ENCODE results near the gene MSMO1. TPM values are rescaled to one million over a fixed set of nuclear protein-coding genes. Genes with fewer than 3 reads are reported as not detected.
"Not testable (repeated sequence)": the region's sequence is repeated elsewhere in the genome, so short reads cannot be mapped to it uniquely, and the experiment has no call there.

MSMO1 gene
- polyA plus RNA-seq, 1 of the 3 experiments (the other 2 are of a cell fraction) = 13.2 TPM

- TF ChIP-seq ZBTB33 (IDR thresholded peaks at IDR 0.05; ENCODE audit: borderline replicate concordance, low read depth) (peak; percentile 76; the same call in 1 of the 2 replicates), MXI1 (IDR thresholded peaks at IDR 0.05; ENCODE audit: low read depth, low read length) (peak; percentile 36), IRF3 (IDR thresholded peaks at IDR 0.05; ENCODE audit: low read depth, low read length) (peak; percentile 87), RXRA (IDR thresholded peaks at IDR 0.05; ENCODE audit: borderline replicate concordance, low read depth) (no peak), FOSL2 (IDR thresholded peaks at IDR 0.05; ENCODE audit: borderline replicate concordance, low read depth) (no peak), MEF2A (IDR thresholded peaks at IDR 0.05; ENCODE audit: borderline replicate concordance, low read depth) (no peak), SMC3 (IDR thresholded peaks at IDR 0.05; ENCODE audit: low read depth, low read length) (no peak), RAD21 (IDR thresholded peaks at IDR 0.05; ENCODE audit: low read length) (no peak), NRF1 (IDR thresholded peaks at IDR 0.05; ENCODE audit: low read depth, low read length) (no peak)
Observed at GRCh38 chr4:165327211-165328100, at the start of gene MSMO1 (continued).

- CTCF ChIA-PET; H3K27me3 ChIP-seq (ENCODE audit: insufficient read depth); H3K9me3 ChIP-seq; H3K4me3 ChIP-seq (ENCODE audit: low read depth in 2 of 2, low read length in 1 of 2); H3F3A ChIP-seq (replicated peaks; ENCODE audit: insufficient read depth); H3K36me3 ChIP-seq (replicated peaks in 1 of 2; ENCODE audit: control insufficient read depth in 1 of 2, insufficient read depth in 2 of 2, low read length in 1 of 2); H3K4me1 ChIP-seq (ENCODE audit: control insufficient read depth in 1 of 2, insufficient read depth in 2 of 2, low read depth in 1 of 2, low read length in 1 of 2); H2AFZ ChIP-seq (ENCODE audit: low read depth); H3K27ac ChIP-seq (ENCODE audit: low read depth in 2 of 2, low read length in 1 of 2); H3K9me2 ChIP-seq; H4K20me1 ChIP-seq (ENCODE audit: insufficient read depth); H3K79me2 ChIP-seq (ENCODE audit: insufficient read depth); POLR2A ChIA-PET; DNase-seq; H3K4me2 ChIP-seq; H3K9ac ChIP-seq: not testable (repeated sequence)
- 85% methylated on average over 11 of the region's 20 CpGs for WGBS (ENCODE audit: low lambda C conversion rate)
Observed at GRCh38 chr4:165279531-165279930, 47.9 kb upstream of the MSMO1 start.

- H3K4me1 ChIP-seq (ENCODE audit: control insufficient read depth in 1 of 2, insufficient read depth in 2 of 2, low read depth in 1 of 2, low read length in 1 of 2); H2AFZ ChIP-seq (ENCODE audit: low read depth); H3K9ac ChIP-seq; H3K4me2 ChIP-seq; DNase-seq; H3K9me3 ChIP-seq; POLR2A ChIA-PET; CTCF ChIA-PET; H3K27ac ChIP-seq (ENCODE audit: low read depth in 2 of 2, low read length in 1 of 2); H4K20me1 ChIP-seq (ENCODE audit: insufficient read depth); H3K9me2 ChIP-seq; H3K4me3 ChIP-seq (ENCODE audit: low read depth in 2 of 2, low read length in 1 of 2); H3K27me3 ChIP-seq (ENCODE audit: insufficient read depth); H3F3A ChIP-seq (replicated peaks; ENCODE audit: insufficient read depth); H3K79me2 ChIP-seq (ENCODE audit: insufficient read depth): not testable (repeated sequence)
- WGBS (ENCODE audit: low lambda C conversion rate) = 100% methylated on average over 3 of the region's 3 CpGs
- peaks cover 0 to 20% of the 10 kb centered on the region in 2 experiments for H3K36me3 ChIP-seq (replicated peaks in 1 of 2; ENCODE audit: control insufficient read depth in 1 of 2, insufficient read depth in 2 of 2, low read length in 1 of 2)
Observed at GRCh38 chr4:165284697-165285096, 42.8 kb upstream of the MSMO1 start.

GRCh38 chr4:165286619-165287340, 40.7 kb upstream of the MSMO1 start:
- POLR2A ChIA-PET; H4K20me1 ChIP-seq (ENCODE audit: insufficient read depth); H2AFZ ChIP-seq (ENCODE audit: low read depth); H3K79me2 ChIP-seq (ENCODE audit: insufficient read depth); H3F3A ChIP-seq (replicated peaks; ENCODE audit: insufficient read depth); H3K9me2 ChIP-seq; H3K27ac ChIP-seq (ENCODE audit: low read depth in 2 of 2, low read length in 1 of 2); DNase-seq; H3K4me3 ChIP-seq (ENCODE audit: low read depth in 2 of 2, low read length in 1 of 2); H3K9me3 ChIP-seq; H3K27me3 ChIP-seq (ENCODE audit: insufficient read depth); H3K9ac ChIP-seq; H3K4me1 ChIP-seq (ENCODE audit: control insufficient read depth in 1 of 2, insufficient read depth in 2 of 2, low read depth in 1 of 2, low read length in 1 of 2); CTCF ChIA-PET; H3K4me2 ChIP-seq: not testable (repeated sequence)
- H3K36me3 ChIP-seq (replicated peaks in 1 of 2; ENCODE audit: control insufficient read depth in 1 of 2, insufficient read depth in 2 of 2, low read length in 1 of 2) = peaks cover 0 to 20% of the 10 kb centered on the region in 2 experiments
- 91% methylated on average over 4 of the region's 4 CpGs for WGBS (ENCODE audit: low lambda C conversion rate)

Measured in SK-N-SH (cell line).